ENCODE data around the gene OPA1. TPM values are rescaled to one million over a fixed set of nuclear protein-coding genes. Genes with fewer than 3 reads are reported as not detected.

OPA1 gene
- total and polyA plus RNA-seq, 2 of the 8 experiments (the other 6 are each of a cell fraction or from before 2014, with no cell fraction given): 20.3 to 109 TPM

GRCh38 chr3:193544289-193544688 is 48.7 kb upstream of the OPA1 start:
- H3K14ac ChIP-seq (ENCODE audit: insufficient read length): no peak overlapping the region
- H3K4me1 ChIP-seq (replicated peaks in 1 of 4; ENCODE audit: control insufficient read depth in 3 of 4, insufficient read depth in 4 of 4, low read length in 3 of 4): peaks cover 0 to 4% (median 0%) of the 10 kb centered on the region in 4 experiments; a peak in 1 of 7 replicates
- H2BK5ac ChIP-seq (ENCODE audit: low read depth, low read length): no peak overlapping the region
- H3K27me3 ChIP-seq (replicated peaks in 1 of 4; ENCODE audit: control insufficient read depth in 3 of 4, extremely low read depth in 1 of 4, insufficient read depth in 3 of 4, low read length in 3 of 4): no peaks in the 10 kb centered on the region
- no peaks in the 10 kb centered on the region for H3K36me3 ChIP-seq (ENCODE audit: control insufficient read depth in 2 of 4, insufficient read depth in 4 of 4, low read length in 3 of 4)
- H3K9me3 ChIP-seq (ENCODE audit: insufficient read depth in 2 of 2, low read depth in 1 of 2, low read length in 1 of 2): peaks cover 0 to 5% of the 10 kb centered on the region in 2 experiments; a peak in 1 of 4 replicates
- H3K9ac ChIP-seq (replicated peaks in 1 of 4; ENCODE audit: extremely low read depth in 1 of 4, low read depth in 3 of 4, low read length in 3 of 4): no peak overlapping the region
- DNase-seq (ENCODE audit: low read depth in 1 of 2, low spot score in 2 of 2) (no peak), FAIRE-seq (no peak)
- no peak overlapping the region for H4K91ac ChIP-seq (replicated peaks; ENCODE audit: insufficient read length, low read length)
- H3K79me1 ChIP-seq (ENCODE audit: low read depth, low read length): no peaks in the 10 kb centered on the region
- no peak overlapping the region for H2AFZ ChIP-seq (ENCODE audit: low read length)
- H4K8ac ChIP-seq (ENCODE audit: extremely low read depth, insufficient read depth, low read length): no peak overlapping the region
- H3K23me2 ChIP-seq (ENCODE audit: low read depth, low read length): no peaks in the 10 kb centered on the region
- no peak overlapping the region for H3K4me2 ChIP-seq (ENCODE audit: insufficient read depth in 1 of 2, low read depth in 2 of 2, low read length in 2 of 2)
- H3K23ac ChIP-seq (ENCODE audit: insufficient read length): no peak overlapping the region
- H2BK120ac ChIP-seq (replicated peaks; ENCODE audit: low read depth, low read length): no peak overlapping the region
- ChIA-PET CTCF (ENCODE audit: partially characterized antibody) (no interaction called here), POLR2A (ENCODE audit: partially characterized antibody) (no interaction called here)
- H2BK20ac ChIP-seq (ENCODE audit: low read length): no peak overlapping the region
- no peak overlapping the region for H2BK15ac ChIP-seq (ENCODE audit: low read length)
- H3K4ac ChIP-seq (replicated peaks; ENCODE audit: insufficient read length, low read depth, low read length): no peak overlapping the region
- H4K20me1 ChIP-seq (replicated peaks in 1 of 2; ENCODE audit: control insufficient read depth in 1 of 2, insufficient read depth in 2 of 2, low read length in 2 of 2): no peaks in the 10 kb centered on the region
- no peak overlapping the region for H2AK5ac ChIP-seq (ENCODE audit: low read depth, low read length)
- H3K4me3 ChIP-seq (ENCODE audit: extremely low read depth in 1 of 4, insufficient read depth in 2 of 4, low read depth in 3 of 4, low read length in 4 of 4): no peak overlapping the region
- no peak overlapping the region for H4K5ac ChIP-seq (ENCODE audit: insufficient read length, low read depth, low read length)
- no peak overlapping the region for H3K18ac ChIP-seq (ENCODE audit: extremely low read depth, low read length)
- no peak for TF ChIP-seq MAX (IDR thresholded peaks at IDR 0.05)
- TF ChIP-seq SIX5 (IDR thresholded peaks at IDR 0.05; ENCODE audit: low read depth, low read length): no peak
- TF ChIP-seq RNF2 (IDR thresholded peaks at IDR 0.05; ENCODE audit: borderline replicate concordance, low read depth, low read length, missing control alignments, poor library complexity, severe bottlenecking): no peak
- no peak for TF ChIP-seq TAF1 (IDR thresholded peaks at IDR 0.05; ENCODE audit: low read depth, low read length)
- TF ChIP-seq BACH1 (IDR thresholded peaks at IDR 0.05; ENCODE audit: low read length): no peak
- no peak for TF ChIP-seq JUN (IDR thresholded peaks at IDR 0.05; ENCODE audit: low read depth, low read length)
- TF ChIP-seq ASH2L (IDR thresholded peaks at IDR 0.05; ENCODE audit: low read length): no peak
- TF ChIP-seq CTBP2 (IDR thresholded peaks at IDR 0.05; ENCODE audit: borderline replicate concordance, insufficient read depth, insufficient read length, low read length): no peak
- no peak for TF ChIP-seq CBX8 (IDR thresholded peaks at IDR 0.05; ENCODE audit: borderline replicate concordance, low read depth, low read length)
- H2BK12ac ChIP-seq (ENCODE audit: low read depth, low read length): no peak overlapping the region
- no peaks in the 10 kb centered on the region for H3K79me2 ChIP-seq (ENCODE audit: control insufficient read depth in 1 of 2, insufficient read depth in 2 of 2, low read length in 2 of 2)
- 91% methylated on average over 1 of the region's 1 CpG; no CpG with 5 or more reads in 1 of the 2 experiments for WGBS, 2 experiments (ENCODE audit: extremely low coverage in 1 of 2, insufficient coverage in 1 of 2, insufficient read length in 1 of 2, insufficient replicate concordance in 2 of 2, low coverage in 1 of 2, low lambda C conversion rate in 2 of 2, missing lambda C conversion rate in 1 of 2)
- H3K27ac ChIP-seq (ENCODE audit: low read depth, low read length): no peak overlapping the region
- no peak overlapping the region for H3K56ac ChIP-seq (replicated peaks; ENCODE audit: insufficient read length, low read depth, low read length)

All from H1 (cell line).